ENCODE data around the gene SYNDIG1L. TPM values are rescaled to one million over a fixed set of nuclear protein-coding genes. Genes with fewer than 3 reads are reported as not detected.

SYNDIG1L gene
- total and polyA plus RNA-seq, 8 donors: not detected

DNA sequence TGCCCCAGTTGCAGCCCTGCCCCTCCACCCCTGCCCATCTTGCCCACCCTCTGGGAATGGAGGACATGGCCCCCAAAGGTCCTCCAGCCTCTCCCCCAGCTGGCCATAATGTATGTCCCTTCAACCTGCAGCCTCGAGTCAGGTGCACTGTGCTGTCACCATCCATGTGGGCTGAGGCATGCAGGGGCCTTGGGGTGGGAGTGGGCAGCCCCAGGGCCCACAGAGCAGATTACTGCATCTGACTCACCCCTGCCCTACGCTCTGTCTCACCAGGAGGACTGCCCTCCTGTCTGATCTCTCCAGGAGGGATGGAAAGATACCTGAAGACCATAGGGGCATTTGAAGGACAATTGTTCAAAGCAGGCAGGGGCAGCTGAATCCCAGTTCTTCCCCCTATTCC, 13.3 kb downstream of the SYNDIG1L start:
- WGBS, 5 donors: 41 to 65% (median 62%) methylated on average over 2 of the region's 2 CpGs; no CpG with 5 or more reads in 1 of the 5 donors
- H3K9me3 ChIP-seq: no peaks in the 10 kb centered on the region
- peaks cover 0 to 77% (median 8%) of the 10 kb centered on the region in 3 donors for H3K27me3 ChIP-seq
- no peak for DNase-seq
- intact Hi-C loops (cut with DNase I; ENCODE audit: low total_unique reads): no loop called here
- H3K27ac ChIP-seq: no peak overlapping the region
- H3K4me1 ChIP-seq: no peaks in the 10 kb centered on the region
- no peaks in the 10 kb centered on the region for H3K36me3 ChIP-seq
- TF ChIP-seq POLR2AphosphoS5 (IDR thresholded peaks at IDR 0.05) (no peak), POLR2A (IDR thresholded peaks at IDR 0.05) (no peak), EP300 (IDR thresholded peaks at IDR 0.05) (no peak), CTCF (IDR thresholded peaks at IDR 0.05) (no peak)
- no peak overlapping the region for H3K4me3 ChIP-seq

- WGBS, 5 donors: 78 to 86% (median 80%) methylated on average over 6 to 7 of the region's 7 CpGs
- no peak overlapping the region for H3K27ac ChIP-seq
- H3K9me3 ChIP-seq: no peaks in the 10 kb centered on the region
- no peak overlapping the region for H3K4me3 ChIP-seq
- intact Hi-C loops (cut with DNase I; ENCODE audit: low total_unique reads): no loop called here
- no peaks in the 10 kb centered on the region for H3K36me3 ChIP-seq
- no peak for TF ChIP-seq POLR2A (IDR thresholded peaks at IDR 0.05)
- TF ChIP-seq CTCF (IDR thresholded peaks at IDR 0.05): no peak
- no peak for TF ChIP-seq POLR2AphosphoS5 (IDR thresholded peaks at IDR 0.05)
- TF ChIP-seq EP300 (IDR thresholded peaks at IDR 0.05): no peak
- peaks cover 0 to 77% (median 0%) of the 10 kb centered on the region in 3 donors for H3K27me3 ChIP-seq
- no peaks in the 10 kb centered on the region for H3K4me1 ChIP-seq
- no peak for DNase-seq
These were observed 14.3 kb downstream of the SYNDIG1L start for GRCh38 chr14:74411671-74412070.

DNA sequence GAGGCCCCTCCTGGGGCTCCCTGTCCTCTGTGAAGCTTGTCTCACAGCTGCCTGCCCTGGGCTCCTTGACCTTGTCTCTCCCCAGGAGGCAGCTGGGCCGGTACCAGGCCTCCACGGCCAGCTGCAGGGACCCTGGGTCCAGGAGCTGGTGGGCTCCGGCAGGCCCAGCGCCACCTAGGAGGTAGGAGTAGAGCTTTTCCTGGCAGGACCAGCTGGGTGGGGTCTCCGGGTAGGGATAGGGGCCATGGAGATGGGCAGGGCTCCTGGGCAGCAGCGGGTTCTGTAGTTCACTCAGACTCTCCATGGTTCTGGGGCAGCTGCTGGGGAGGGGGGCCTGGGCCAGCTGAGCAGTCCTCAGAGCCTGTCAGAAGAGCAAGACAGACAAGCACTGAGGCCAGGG, 16.6 kb downstream of the SYNDIG1L start:
- Histone ChIP-seq H3K36me3 (no peaks in the 10 kb centered on the region), H3K4me3 (no peak overlapping the region), H3K27ac (no peak overlapping the region), H3K27me3 (peaks cover 0 to 79% (median 11%) of the 10 kb centered on the region in 3 donors), H3K9me3 (no peaks in the 10 kb centered on the region), H3K4me1 (no peaks in the 10 kb centered on the region)
- DNase-seq: no peak
- TF ChIP-seq EP300 (IDR thresholded peaks at IDR 0.05) (no peak), POLR2AphosphoS5 (IDR thresholded peaks at IDR 0.05) (no peak), CTCF (IDR thresholded peaks at IDR 0.05) (no peak), POLR2A (IDR thresholded peaks at IDR 0.05) (no peak)
- intact Hi-C loops (cut with DNase I; ENCODE audit: low total_unique reads): no loop called here
- WGBS, 5 donors: 79 to 95% (median 81%) methylated on average over 3 to 6 of the region's 6 CpGs; no CpG with 5 or more reads in 1 of the 5 donors

DNA sequence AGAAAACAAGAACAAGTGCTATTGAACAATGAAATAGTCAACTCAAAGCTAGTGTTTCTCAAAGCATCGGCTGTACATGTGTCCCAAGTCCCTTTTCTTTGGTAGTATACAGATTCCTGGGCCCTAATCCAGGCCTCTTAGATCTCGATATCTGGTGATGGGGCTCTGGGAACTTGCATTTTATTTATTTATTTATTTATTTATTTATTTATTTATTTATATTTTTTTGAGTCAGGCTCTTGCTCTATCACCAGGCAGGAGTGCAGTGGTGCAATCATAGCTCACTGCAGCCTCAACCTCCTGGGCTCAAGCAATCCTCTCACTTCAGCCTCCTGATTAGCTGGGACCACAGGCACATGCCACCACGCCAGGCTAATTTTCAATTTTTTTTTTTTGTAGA, 17.1 kb downstream of the SYNDIG1L start:
- TF ChIP-seq CTCF (IDR thresholded peaks at IDR 0.05) (no peak), EP300 (IDR thresholded peaks at IDR 0.05) (no peak), POLR2A (IDR thresholded peaks at IDR 0.05) (no peak), POLR2AphosphoS5 (IDR thresholded peaks at IDR 0.05) (no peak)
- 82 to 90% (median 85%) methylated on average over 3 of the region's 3 CpGs for WGBS, 5 donors
- Histone ChIP-seq H3K4me1 (no peaks in the 10 kb centered on the region), H3K36me3 (no peaks in the 10 kb centered on the region), H3K27ac (no peak overlapping the region), H3K27me3 (peaks cover 0 to 78% (median 11%) of the 10 kb centered on the region in 3 donors), H3K4me3 (no peak overlapping the region), H3K9me3 (no peaks in the 10 kb centered on the region)
- intact Hi-C loops (cut with DNase I; ENCODE audit: low total_unique reads): no loop called here
- DNase-seq: no peak

Data from stomach (tissue), 9 donors.